Measurements from ENCODE around the gene ABCB6.

- TF ChIP-seq CTCF (IDR thresholded peaks at IDR 0.05) (no peak), POLR2A (IDR thresholded peaks at IDR 0.05) (no peak), EP300 (IDR thresholded peaks at IDR 0.05) (no peak)
Observed at GRCh38 chr2:219213026-219213415, 5.7 kb downstream of the ABCB6 start.

All from tibial nerve (tissue), 4 donors.